Parathyroid adenoma (tissue), 2 donors: Measurements from ENCODE around the gene SLC1A6.

Experiments used
- H2AFZ ChIP-seq: fragments of 300-600 bp; sonication (generic); one replicate; pipeline ENCODE4 v1.7.0; 2017; ENCODE audit warnings: antibody characterized with exemption, mild to moderate bottlenecking
- H3K27ac ChIP-seq: fragments of 300-600 bp; sonication (generic); one replicate; pipeline ENCODE4 v1.7.0; 2017
- H3K27me3 ChIP-seq: fragments of 300-600 bp; sonication (generic); one replicate; pipeline ENCODE4 v1.7.0; 2017; ENCODE audit warnings: low read length; ENCODE audit not compliant: control insufficient read depth, insufficient read depth
- H3K36me3 ChIP-seq: fragments of 300-600 bp; sonication (generic); one replicate; pipeline ENCODE4 v1.7.0; 2017; ENCODE audit warnings: low read length; ENCODE audit not compliant: control insufficient read depth, insufficient read depth
- H3K4me1 ChIP-seq: fragments of 300-600 bp; sonication (generic); one replicate; pipeline ENCODE4 v1.7.0; 2017; ENCODE audit warnings: control low read depth
- H3K4me2 ChIP-seq: fragments of 300-600 bp; sonication (generic); one replicate; pipeline ENCODE4 v1.7.0; 2017; ENCODE audit warnings: low read length
- H3K4me3 ChIP-seq: fragments of 300-600 bp; sonication (generic); one replicate; pipeline ENCODE4 v1.7.0; 2017; ENCODE audit warnings: low read depth, low read length
- H3K79me2 ChIP-seq: fragments of 300-600 bp; sonication (generic); one replicate; pipeline ENCODE4 v1.7.0; 2017; ENCODE audit warnings: control low read depth
- H3K9ac ChIP-seq: fragments of 300-600 bp; sonication (generic); one replicate; pipeline ENCODE4 v1.7.0; 2017; ENCODE audit warnings: mild to moderate bottlenecking
- H3K9me3 ChIP-seq: fragments of 300-600 bp; sonication (generic); one replicate; pipeline ENCODE4 v1.7.0; 2017; ENCODE audit warnings: low read length; ENCODE audit not compliant: control insufficient read depth
- TF ChIP-seq, protein P1 (sequence below): fragments of 300-600 bp; sonication (generic); IDR thresholded peaks from one replicate; pipeline ENCODE4 v1.7.0; 2017; ENCODE audit warnings: antibody characterized with exemption, mild to moderate bottlenecking
- donor health status: primary hyperparathyroidism.

The SLC1A6 gene

DNA sequence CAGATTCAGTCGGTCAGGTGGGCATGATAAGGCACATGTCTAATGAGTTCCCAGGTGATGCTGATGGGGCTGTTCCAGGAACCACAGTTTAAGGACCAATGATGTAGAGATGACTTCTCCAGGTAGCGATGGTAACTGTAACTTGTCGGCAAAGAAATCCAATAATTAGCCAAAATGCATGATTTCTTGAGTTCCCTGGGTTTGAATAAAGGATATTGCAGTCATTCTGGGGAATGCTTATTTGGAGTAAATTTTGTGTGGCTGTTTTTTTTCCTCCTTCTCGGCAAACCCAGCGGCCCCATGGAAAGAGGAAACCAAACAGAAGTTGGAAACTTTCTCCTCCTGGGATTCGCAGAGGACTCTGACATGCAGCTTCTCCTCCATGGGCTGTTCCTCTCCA, 38.5 kb downstream of the SLC1A6 start, which contains the start of gene OR7C2:
OR7C2 (plus strand) TSS at position 301 of the 400 bp plus-strand sequence; CDS start at position 301, 0 bp downstream.
- Histone ChIP-seq H3K27ac (no peak within 1 kb of the TSS), H2AFZ (no peak within 1 kb of the TSS), H3K36me3 (no peaks in the 10 kb centered on the region), H3K4me2 (no peak within 1 kb of the TSS), H3K9ac (no peak within 1 kb of the TSS), H3K79me2 (no peaks in the 10 kb centered on the region), H3K4me1 (no peaks in the 10 kb centered on the region), H3K9me3 (no peaks in the 10 kb centered on the region), H3K27me3 (no peaks in the 10 kb centered on the region), H3K4me3 (no peak within 1 kb of the TSS)
- TF ChIP-seq, protein P1, sequence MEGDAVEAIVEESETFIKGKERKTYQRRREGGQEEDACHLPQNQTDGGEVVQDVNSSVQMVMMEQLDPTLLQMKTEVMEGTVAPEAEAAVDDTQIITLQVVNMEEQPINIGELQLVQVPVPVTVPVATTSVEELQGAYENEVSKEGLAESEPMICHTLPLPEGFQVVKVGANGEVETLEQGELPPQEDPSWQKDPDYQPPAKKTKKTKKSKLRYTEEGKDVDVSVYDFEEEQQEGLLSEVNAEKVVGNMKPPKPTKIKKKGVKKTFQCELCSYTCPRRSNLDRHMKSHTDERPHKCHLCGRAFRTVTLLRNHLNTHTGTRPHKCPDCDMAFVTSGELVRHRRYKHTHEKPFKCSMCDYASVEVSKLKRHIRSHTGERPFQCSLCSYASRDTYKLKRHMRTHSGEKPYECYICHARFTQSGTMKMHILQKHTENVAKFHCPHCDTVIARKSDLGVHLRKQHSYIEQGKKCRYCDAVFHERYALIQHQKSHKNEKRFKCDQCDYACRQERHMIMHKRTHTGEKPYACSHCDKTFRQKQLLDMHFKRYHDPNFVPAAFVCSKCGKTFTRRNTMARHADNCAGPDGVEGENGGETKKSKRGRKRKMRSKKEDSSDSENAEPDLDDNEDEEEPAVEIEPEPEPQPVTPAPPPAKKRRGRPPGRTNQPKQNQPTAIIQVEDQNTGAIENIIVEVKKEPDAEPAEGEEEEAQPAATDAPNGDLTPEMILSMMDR: no peak

DNA sequence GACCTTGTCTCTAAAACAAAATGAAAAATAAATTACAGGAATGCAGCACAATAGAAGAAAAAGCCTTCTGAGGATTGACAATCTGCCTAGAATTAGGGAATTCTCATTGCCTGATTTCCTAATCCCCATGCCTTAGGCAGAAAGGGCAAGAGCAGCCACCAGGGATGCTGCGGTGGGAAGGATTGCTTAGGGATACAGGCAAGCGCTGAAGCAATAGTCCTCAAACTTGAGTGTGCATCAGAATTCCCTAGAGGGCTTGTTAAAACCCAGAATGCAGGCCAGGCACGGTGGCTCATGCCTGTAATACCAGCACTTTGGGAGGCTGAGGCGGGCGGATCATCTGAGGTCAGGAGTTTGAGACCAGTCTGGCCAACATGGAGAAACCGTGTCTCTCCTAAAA, 39.4 kb downstream of the SLC1A6 start:
- H3K79me2 ChIP-seq: no peaks in the 10 kb centered on the region
- no peak overlapping the region for H3K4me2 ChIP-seq
- H3K27ac ChIP-seq: no peak overlapping the region
- no peaks in the 10 kb centered on the region for H3K9me3 ChIP-seq
- TF ChIP-seq, protein P1: no peak
- no peak overlapping the region for H3K9ac ChIP-seq
- H3K36me3 ChIP-seq: no peaks in the 10 kb centered on the region
- no peak overlapping the region for H3K4me3 ChIP-seq
- no peaks in the 10 kb centered on the region for H3K4me1 ChIP-seq
- no peak overlapping the region for H2AFZ ChIP-seq
- H3K27me3 ChIP-seq: no peaks in the 10 kb centered on the region

DNA sequence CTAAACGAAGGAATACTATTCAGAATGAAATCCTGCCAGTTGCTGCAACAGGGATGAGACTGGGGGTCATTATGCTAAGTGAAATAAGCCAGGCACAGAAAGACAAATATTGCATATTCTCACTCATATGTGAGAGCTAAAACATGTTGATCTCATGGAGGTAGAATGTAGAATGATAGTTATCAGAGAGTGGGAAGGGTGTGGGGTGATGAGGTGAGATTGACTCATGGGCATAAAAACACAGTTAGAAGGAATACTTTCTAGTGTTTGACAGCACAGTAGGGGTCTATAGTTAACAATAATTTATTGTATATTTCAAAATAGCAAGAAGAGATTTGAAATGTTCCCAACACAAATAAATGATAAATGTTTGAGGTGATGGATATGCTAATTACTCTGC, 46.2 kb downstream of the SLC1A6 start:
- H3K79me2 ChIP-seq: no peaks in the 10 kb centered on the region
- no peaks in the 10 kb centered on the region for H3K4me1 ChIP-seq
- H2AFZ ChIP-seq: no peak overlapping the region
- H3K36me3 ChIP-seq: no peaks in the 10 kb centered on the region
- no peak overlapping the region for H3K4me3 ChIP-seq
- H3K9me3 ChIP-seq: no peaks in the 10 kb centered on the region
- no peak overlapping the region for H3K9ac ChIP-seq
- TF ChIP-seq, protein P1: no peak
- no peaks in the 10 kb centered on the region for H3K27me3 ChIP-seq
- H3K27ac ChIP-seq: no peak overlapping the region
- H3K4me2 ChIP-seq: no peak overlapping the region

DNA sequence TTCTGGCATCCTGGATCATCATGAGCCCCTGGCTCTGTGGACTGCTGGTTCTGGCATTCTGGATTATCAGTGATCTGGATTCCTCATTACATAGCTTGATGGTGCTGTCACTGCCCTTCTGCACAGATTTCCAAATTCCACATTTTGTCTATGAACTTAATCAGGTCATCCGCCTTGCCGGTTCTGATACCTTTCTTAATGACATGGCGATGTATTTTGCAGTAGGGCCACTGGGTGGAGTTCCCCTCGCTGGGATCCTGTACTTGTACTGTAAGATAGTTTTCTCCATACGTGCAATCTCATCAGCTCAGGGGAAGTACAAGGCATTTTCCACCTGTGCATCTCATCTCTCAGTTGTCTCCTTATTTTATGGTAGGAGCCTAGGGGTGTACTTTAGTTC, 62.8 kb downstream of the SLC1A6 start:
- TF ChIP-seq, protein P1: peak; percentile 25
- Histone ChIP-seq H2AFZ (no peak overlapping the region), H3K36me3 (no peaks in the 10 kb centered on the region), H3K27me3 (no peaks in the 10 kb centered on the region), H3K79me2 (no peaks in the 10 kb centered on the region), H3K9me3 (no peaks in the 10 kb centered on the region), H3K4me3 (no peak overlapping the region), H3K9ac (no peak overlapping the region), H3K27ac (no peak overlapping the region), H3K4me2 (no peak overlapping the region), H3K4me1 (no peaks in the 10 kb centered on the region)

DNA sequence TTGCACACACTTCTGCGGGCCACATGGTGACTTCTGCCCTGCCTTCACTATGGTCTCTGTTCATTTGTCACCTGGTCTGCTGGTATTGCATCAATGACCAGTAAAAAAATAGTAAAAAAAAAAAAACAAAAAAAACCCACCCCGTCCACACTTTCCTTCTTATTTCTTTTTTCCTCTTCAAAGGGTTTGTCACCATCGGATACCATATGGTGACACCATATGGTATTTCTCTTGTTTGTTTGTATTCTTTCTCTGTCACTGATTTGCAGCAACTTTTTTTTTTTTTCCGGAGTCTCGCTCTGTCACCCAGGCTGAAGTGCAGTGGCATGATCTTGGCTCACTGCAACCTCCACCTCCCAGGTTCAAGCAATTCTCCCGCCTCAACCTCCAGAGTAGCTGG, 64.5 kb downstream of the SLC1A6 start:
- Histone ChIP-seq H3K9ac (no peak overlapping the region), H3K4me3 (no peak overlapping the region), H3K9me3 (no peaks in the 10 kb centered on the region), H2AFZ (no peak overlapping the region), H3K27me3 (no peaks in the 10 kb centered on the region), H3K79me2 (no peaks in the 10 kb centered on the region), H3K27ac (no peak overlapping the region), H3K4me2 (no peak overlapping the region), H3K4me1 (peaks cover 8% of the 10 kb centered on the region), H3K36me3 (no peaks in the 10 kb centered on the region)
- TF ChIP-seq, protein P1: no peak
